OCI-LY3 (cell line): ENCODE data around the gene PIM2.
A peak's percentile ranks its signal among the peaks of the same experiment; 100 is the strongest.

Source experiments
- H2AFZ ChIP-seq: fragments of 200-600, 300-600 bp; shearing (Covaris generic); 2 replicates; pipeline ENCODE4 v1.6.0; 2014; ENCODE audit warnings: antibody characterized with exemption, low read depth, low read length
- H3K27ac ChIP-seq: fragments of 200-600, 300-600 bp; sonication (generic); 2 replicates; pipeline ENCODE4 v1.5.1; 2014; ENCODE audit warnings: mild to moderate bottlenecking, low read length, moderate library complexity, mixed read lengths
- H3K27me3 ChIP-seq: fragments of 200-600, 300-600 bp; sonication (generic); 2 replicates; pipeline ENCODE4 v1.6.1; 2014; ENCODE audit warnings: low read depth, low read length, mixed read lengths
- H3K36me3 ChIP-seq: fragments of 200-600, 300-600 bp; sonication (generic); replicated peaks from 2 replicates; pipeline ENCODE3; 2014; ENCODE audit warnings: low read depth, low read length, mixed read lengths
- H3K4me1 ChIP-seq: fragments of 300-600, 200-600 bp; sonication (generic); 2 replicates; pipeline ENCODE4 v1.6.1; 2014; ENCODE audit warnings: low read length, mixed read lengths
- H3K4me2 ChIP-seq: fragments of 200-600, 300-600 bp; sonication (generic); 2 replicates; pipeline ENCODE4 v1.6.1; 2014; ENCODE audit warnings: low read length, mixed read lengths
- H3K4me3 ChIP-seq: fragments of 300-600, 200-600 bp; sonication (generic); 2 replicates; pipeline ENCODE4 v1.5.1; 2014; ENCODE audit warnings: antibody characterized with exemption, mild to moderate bottlenecking, low read length, moderate library complexity
- H3K79me2 ChIP-seq: fragments of 300-600, 200-600 bp; shearing (Covaris generic); 2 replicates; pipeline ENCODE4 v1.6.1; 2014; ENCODE audit warnings: mild to moderate bottlenecking, low read length, mixed read lengths
- H3K9ac ChIP-seq: fragments of 300-600, 200-600 bp; shearing (Covaris generic); 2 replicates; pipeline ENCODE4 v1.6.0; 2014; ENCODE audit warnings: mild to moderate bottlenecking, low read length, moderate library complexity
- H3K9me3 ChIP-seq: fragments of 200-600, 300-600 bp; shearing (Covaris generic); 2 replicates; pipeline ENCODE4 v1.6.1; 2014; ENCODE audit warnings: low read length, mixed read lengths; ENCODE audit not compliant: insufficient read depth
- H4K20me1 ChIP-seq: fragments of 200-600, 300-600 bp; sonication (generic); 2 replicates; pipeline ENCODE4 v1.6.1; 2016; ENCODE audit warnings: low read length, mixed read lengths; ENCODE audit not compliant: insufficient read depth
- EZH2phosphoT487 ChIP-seq: fragments of 200-600 bp; shearing (Covaris generic); IDR thresholded peaks from 2 replicates; pipeline ENCODE4 v1.6.1; 2018; ENCODE audit warnings: antibody characterized with exemption, mixed run types, low read depth
- TF ChIP-seq, protein P1 (sequence below): fragments of 200-600, 300-600 bp; sonication (generic); IDR thresholded peaks from 2 replicates; pipeline ENCODE4 v1.5.1; 2014; ENCODE audit warnings: antibody characterized with exemption, low read length, low read depth

PIM2 gene

DNA sequence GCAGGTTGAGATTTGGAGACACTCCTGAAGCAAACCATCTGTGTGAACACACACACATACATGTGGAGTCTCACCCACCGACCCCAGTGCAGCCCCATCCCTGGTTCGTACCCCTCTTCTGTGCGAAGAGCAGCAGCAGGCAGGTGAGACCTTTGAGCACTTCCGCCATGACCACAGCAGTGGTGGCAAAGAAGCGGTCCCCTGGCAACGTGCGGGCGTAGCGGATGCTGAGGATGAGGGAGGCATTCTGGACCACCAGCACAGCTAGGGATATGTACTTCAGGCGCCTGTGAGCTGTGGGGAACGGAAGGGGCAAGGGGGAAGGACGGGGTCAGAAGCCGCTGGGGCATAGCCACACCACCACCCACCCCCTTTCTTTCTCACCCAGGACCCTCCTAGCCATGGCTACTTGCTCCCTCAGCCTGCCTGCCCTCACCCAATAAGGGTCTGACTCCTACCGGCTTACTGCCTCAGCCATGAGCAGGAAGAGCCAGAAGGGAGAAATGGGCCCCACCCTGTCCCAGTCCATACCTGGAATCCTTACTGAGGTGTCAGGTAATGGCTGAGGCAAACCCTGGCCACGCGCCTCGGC lies 9.0 kb downstream of the PIM2 start:
- H3K27me3 ChIP-seq, result no peaks in the 10 kb centered on the region
- peaks cover 30% of the 10 kb centered on the region for H3K36me3 ChIP-seq
- TF ChIP-seq EZH2phosphoT487, result no peak
- TF ChIP-seq, protein P1, sequence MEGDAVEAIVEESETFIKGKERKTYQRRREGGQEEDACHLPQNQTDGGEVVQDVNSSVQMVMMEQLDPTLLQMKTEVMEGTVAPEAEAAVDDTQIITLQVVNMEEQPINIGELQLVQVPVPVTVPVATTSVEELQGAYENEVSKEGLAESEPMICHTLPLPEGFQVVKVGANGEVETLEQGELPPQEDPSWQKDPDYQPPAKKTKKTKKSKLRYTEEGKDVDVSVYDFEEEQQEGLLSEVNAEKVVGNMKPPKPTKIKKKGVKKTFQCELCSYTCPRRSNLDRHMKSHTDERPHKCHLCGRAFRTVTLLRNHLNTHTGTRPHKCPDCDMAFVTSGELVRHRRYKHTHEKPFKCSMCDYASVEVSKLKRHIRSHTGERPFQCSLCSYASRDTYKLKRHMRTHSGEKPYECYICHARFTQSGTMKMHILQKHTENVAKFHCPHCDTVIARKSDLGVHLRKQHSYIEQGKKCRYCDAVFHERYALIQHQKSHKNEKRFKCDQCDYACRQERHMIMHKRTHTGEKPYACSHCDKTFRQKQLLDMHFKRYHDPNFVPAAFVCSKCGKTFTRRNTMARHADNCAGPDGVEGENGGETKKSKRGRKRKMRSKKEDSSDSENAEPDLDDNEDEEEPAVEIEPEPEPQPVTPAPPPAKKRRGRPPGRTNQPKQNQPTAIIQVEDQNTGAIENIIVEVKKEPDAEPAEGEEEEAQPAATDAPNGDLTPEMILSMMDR, result no peak
- H3K79me2 ChIP-seq, result peaks cover 34% of the 10 kb centered on the region
- no peak overlapping the region for H3K4me2 ChIP-seq
- no peaks in the 10 kb centered on the region for H3K9me3 ChIP-seq
- H4K20me1 ChIP-seq, result peaks cover 25% of the 10 kb centered on the region
- no peak overlapping the region for H3K9ac ChIP-seq
- H3K4me3 ChIP-seq, result peak overlapping the region; percentile 100; the same call in 1 of the 2 replicates
- H3K4me1 ChIP-seq, result peaks cover 30% of the 10 kb centered on the region
- no peak overlapping the region; the same call in 1 of the 2 replicates for H3K27ac ChIP-seq
- no peak overlapping the region for H2AFZ ChIP-seq

DNA sequence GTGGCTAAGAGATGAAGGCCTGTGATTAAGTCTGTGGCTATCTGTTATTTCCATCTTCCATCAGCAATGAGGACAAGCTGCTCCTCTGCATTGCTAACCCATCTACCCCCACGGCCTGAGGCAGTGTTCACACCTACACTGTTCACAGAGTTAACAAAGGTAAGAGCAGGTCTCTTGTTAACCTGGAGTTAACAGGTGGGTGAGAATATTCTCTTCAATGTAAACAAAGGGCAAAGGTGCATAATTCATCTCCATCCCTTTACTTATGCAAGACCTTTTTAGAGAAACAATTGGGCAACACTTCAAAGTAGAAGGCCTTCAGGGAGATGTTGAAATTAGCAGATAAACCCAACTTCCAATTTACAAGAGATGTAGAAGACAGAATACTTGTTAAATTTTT lies 10.2 kb downstream of the PIM2 start:
- no peak overlapping the region for H3K4me3 ChIP-seq
- no peaks in the 10 kb centered on the region for H3K27me3 ChIP-seq
- H3K79me2 ChIP-seq, result peaks cover 22% of the 10 kb centered on the region
- H3K9ac ChIP-seq, result no peak overlapping the region
- no peak overlapping the region for H2AFZ ChIP-seq
- H3K27ac ChIP-seq, result no peak overlapping the region
- no peak for TF ChIP-seq EZH2phosphoT487
- TF ChIP-seq, protein P1, result no peak
- H4K20me1 ChIP-seq, result peaks cover 13% of the 10 kb centered on the region
- peaks cover 18% of the 10 kb centered on the region for H3K4me1 ChIP-seq
- H3K36me3 ChIP-seq, result peaks cover 18% of the 10 kb centered on the region
- H3K9me3 ChIP-seq, result no peaks in the 10 kb centered on the region
- H3K4me2 ChIP-seq, result no peak overlapping the region

DNA sequence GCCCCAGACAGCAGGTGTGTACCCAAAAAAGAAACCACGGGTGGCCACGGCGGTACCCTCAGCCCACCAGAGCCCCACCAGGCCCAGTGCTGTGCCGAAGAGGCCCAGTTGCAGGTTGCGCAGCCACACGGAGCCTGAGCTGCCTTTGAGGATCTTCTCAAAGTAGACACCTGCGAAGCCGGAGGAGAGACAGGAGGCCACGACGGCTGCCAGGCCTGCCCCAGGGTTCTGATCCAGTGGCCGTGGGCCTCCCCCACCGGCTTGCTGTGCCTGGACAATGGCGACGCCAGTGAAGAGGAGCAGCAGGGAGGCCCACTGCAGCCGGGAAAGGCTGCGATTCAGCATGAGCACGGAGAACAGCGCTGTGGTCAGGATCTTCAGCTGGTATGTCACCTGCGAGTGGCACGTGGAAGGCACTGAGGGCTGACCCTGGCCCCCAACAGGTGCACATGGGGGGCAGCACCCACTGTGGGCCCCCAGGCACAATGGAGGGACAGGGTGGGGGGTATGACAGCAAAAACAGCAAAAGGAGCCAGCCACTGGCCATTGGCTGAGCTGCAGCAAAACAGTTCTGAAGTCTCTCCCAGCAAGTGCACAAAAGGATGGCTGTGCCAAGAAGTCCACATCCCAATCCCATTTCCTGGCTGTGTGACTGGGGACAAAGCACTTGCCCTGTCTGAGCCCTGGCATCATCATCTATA lies 13.6 kb downstream of the PIM2 start:
- Histone ChIP-seq H3K4me1 (no peaks in the 10 kb centered on the region), H4K20me1 (no peaks in the 10 kb centered on the region), H3K36me3 (peaks cover 15% of the 10 kb centered on the region), H3K4me2 (no peak overlapping the region), H3K27me3 (no peaks in the 10 kb centered on the region), H3K9me3 (no peaks in the 10 kb centered on the region), H2AFZ (no peak overlapping the region), H3K4me3 (no peak overlapping the region), H3K9ac (no peak overlapping the region), H3K79me2 (peaks cover 10% of the 10 kb centered on the region), H3K27ac (no peak overlapping the region)
- TF ChIP-seq, protein P1, result no peak
- no peak for TF ChIP-seq EZH2phosphoT487

DNA sequence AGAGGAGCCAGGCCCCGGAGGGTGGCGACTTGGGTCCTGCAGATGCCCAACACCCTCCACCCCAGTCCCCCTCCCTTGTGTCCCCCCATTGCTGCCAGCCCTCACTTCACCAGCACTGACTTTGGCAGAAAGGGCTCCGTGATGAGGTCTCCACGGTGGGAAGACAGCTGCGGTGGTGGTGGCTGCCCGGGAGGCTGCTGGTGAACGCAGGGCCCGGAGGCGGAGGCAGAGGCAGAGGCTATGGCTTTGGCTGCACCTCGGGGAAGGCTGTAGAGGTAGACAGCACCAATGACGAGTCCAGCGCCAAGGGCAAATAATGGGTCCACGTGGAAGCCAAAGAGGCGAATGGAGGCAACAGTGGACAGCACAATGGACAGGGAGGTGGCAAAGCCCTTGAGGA lies 14.2 kb downstream of the PIM2 start:
- Histone ChIP-seq H3K36me3 (peaks cover 16% of the 10 kb centered on the region), H3K27ac (no peak overlapping the region), H4K20me1 (no peaks in the 10 kb centered on the region), H3K4me3 (no peak overlapping the region), H3K79me2 (peaks cover 11% of the 10 kb centered on the region), H2AFZ (no peak overlapping the region), H3K27me3 (no peaks in the 10 kb centered on the region), H3K9me3 (no peaks in the 10 kb centered on the region), H3K9ac (no peak overlapping the region), H3K4me2 (no peak overlapping the region), H3K4me1 (peaks cover under 1% of the 10 kb centered on the region; the same call in 1 of the 2 replicates)
- TF ChIP-seq, protein P1, result no peak
- no peak for TF ChIP-seq EZH2phosphoT487
